HG02870 (cell line): ENCODE results near the gene TRPV2.
"Not testable (repeated sequence)": the region's sequence is repeated elsewhere in the genome, so short reads cannot be mapped to it uniquely, and the experiment has no call there.

ENCODE experiments used
- ATAC-seq: cut with Tn5 transposase; IDR thresholded peaks from one replicate; pipeline ENCODE4 v1.9.1; 2021; ENCODE audit warnings: mild to moderate bottlenecking, moderate library complexity; ENCODE audit not compliant: unreplicated experiment

Gene TRPV2

DNA sequence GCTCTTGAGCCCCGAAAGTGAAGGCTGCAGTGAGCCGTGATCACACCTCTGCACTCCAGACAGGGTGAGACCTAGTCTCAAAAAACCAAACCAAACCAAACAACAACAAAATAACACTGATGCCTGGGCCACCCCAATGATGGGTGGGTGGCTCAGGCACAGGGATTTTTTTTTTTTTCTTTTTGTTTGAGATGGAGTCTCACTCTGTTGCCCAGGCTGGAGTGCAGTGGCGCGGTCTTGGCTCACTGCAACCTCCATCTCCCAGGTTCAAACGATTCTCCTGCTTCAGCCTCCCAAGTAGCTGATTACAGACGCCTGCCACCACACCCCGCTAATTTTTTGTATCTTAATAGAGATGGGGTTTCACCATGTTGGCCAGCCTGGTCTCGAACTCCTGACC is 36.9 kb downstream of the TRPV2 start:
- ATAC-seq, result not testable (repeated sequence)

DNA sequence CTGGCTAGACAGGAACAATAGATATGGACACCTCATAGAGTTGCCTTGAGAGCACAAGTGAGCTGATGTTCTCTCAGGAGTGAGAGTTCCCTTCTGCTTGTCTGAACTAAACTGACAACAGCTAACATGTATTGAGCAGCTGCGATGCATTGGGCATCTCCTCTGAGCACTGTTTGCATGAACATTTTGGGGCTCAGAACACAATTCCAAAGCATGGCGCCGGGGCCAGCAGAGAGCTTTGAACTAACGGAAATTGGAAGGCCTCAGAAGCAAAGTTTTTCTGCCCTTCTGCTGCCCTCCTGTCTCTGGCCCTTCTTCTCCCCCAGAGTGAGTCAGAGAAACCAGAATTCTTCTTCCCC is 38.1 kb downstream of the TRPV2 start:
- no peak for ATAC-seq

DNA sequence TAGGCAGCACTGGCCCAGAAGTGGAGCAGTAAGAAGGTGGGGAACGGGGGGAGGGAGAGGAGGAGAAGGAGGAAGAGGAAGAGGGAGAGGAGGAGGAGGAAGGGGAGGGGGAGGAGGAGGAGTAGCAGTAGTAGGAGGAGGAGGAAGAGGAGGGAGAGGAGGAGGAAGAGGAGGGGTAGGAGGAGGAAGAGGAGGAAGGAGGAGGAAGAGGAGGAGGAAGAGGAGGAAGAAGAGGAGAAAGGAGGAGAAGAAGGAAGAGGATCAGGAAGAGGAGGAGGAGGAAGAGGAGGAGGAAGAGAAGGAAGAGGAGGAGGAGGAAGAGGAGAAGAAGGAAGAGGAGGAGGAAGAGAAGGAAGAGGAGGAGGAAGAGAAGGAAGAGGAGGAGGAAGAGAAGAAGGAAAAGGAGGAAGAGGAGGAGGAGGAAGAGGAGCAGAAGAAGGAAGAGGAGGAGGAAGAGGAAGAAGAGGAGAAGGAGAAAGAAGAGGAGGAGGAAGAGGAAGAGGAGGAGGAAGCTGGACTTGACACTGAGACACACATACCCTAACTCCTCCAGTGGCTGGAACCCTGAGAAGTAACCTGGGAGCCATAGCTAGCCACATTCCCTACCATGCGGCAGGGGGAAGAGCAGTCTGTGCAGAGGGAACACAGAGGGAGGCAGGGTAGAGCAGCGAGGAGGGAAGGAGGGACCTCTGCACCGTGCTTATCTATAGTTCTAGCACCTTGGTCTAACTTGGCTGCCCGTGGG is 40.8 kb downstream of the TRPV2 start:
- no peak for ATAC-seq

DNA sequence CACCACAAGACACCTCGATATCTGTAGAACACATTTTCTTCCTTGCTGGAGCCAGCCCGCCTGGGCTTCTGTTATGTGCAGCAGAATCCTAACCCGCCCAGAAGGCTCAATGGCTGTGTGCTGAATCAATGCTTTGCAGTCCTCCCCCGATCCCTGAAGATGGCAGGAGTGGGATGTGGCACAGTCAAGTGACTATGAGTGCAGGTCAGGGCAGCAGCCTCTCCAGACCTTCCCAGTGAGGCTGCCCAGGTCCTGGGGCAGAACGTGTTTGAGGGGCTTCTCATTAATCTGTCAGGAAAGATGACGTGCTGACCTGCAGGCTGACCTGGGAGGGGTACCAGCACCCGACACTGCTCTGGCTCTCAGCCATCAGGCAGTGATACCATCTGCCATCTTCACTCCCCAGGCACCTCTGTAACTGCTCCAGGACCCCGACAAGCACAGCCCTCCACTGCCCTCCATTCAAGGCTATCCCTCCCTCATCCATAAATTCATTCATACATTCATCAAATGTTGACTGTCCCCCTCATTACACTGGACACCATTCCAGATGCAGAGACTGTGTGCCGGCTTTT is 41.5 kb downstream of the TRPV2 start:
- ATAC-seq, result no peak

DNA sequence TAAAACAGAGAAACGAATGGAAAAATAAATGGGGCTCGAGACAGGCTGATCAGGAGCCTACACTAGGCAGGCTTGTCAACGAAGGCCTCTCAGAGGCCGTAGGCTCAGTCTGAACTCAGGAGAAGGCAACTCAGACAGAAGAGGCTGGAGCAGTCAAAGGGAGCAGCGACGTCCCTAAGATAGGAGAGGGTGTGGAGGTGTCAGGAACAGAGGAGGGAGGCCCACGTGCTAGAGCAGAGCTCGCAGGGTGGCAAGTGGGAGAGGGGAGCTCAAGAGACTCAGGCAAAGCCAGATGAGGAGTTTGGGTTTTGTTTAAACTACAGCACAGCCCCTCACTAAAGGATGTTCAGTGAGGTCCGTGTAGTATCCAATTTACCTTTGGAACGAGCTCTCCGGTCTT is 43.9 kb downstream of the TRPV2 start:
- ATAC-seq, result no peak

DNA sequence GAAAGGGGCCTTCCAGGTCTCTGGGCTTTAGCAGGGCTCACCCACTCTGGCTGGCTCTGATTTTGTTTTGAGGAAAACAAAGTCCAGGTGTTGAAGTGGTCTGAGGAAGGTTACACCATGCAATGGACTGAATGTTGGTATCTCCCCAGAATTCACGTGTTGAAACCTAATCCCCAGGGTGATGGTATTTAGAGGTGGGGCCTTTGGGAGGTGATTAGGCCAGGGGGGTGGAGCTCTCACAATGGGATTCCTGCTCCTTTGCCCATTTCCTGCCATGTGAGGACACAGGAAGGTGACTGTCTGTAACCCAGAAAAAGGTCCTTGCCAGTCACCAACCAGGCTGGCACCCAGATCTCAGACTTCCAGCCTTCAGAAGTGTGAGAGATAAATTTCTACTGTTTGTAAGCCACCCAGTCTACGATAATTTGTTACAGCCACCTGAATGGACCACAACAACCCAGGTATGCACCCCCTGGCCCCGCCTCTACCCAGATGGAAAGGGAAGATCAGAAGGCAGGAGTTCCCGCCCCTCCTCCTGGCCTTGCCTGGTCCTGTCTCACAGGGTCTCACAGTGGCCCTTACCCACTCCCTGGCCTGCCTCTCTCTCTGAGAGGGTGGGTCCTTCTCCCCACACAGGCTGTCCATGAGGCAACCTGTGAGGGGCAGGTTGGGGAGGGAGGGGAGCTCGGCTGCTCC is 44.6 kb downstream of the TRPV2 start:
- ATAC-seq, result no peak

DNA sequence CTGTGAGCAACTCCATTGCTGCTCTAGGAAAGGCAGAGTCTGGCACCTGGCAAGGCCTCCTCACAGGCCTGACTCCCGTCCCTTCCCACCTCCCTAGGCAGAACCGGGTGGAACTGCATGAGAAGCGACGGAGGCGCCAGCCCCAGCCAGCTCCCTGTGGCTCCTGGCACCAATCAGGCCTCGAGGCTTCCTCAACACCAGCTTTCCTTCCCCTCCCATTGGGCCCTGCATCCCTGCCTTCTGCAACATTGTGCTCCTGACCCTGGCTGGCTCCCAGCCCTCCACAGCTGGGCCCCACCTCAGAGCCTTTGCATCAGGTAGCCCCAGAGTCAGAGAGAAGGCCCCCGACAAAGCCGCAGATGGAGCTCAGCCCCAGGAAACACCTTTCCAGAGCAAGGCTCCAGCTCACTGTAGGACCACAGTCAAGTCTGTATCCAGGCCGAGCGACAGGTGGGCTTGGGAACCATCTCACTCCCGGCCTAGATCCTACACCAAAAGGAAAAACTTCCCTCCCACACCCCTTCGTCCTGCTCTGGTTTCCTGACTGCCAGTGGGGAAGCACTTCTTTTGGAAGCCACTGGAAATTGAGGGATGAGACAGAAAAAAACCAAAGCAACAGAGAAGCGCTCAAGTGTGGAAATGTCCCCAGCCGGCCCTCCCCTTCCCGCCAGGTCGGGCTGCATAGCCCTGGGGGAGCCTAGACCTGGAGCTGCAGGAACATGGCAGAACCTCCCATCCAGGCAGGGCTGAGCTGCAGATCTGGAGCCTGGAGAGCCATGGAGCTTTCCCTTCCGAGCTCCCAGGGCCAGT is 45.6 kb downstream of the TRPV2 start:
- no peak for ATAC-seq

DNA sequence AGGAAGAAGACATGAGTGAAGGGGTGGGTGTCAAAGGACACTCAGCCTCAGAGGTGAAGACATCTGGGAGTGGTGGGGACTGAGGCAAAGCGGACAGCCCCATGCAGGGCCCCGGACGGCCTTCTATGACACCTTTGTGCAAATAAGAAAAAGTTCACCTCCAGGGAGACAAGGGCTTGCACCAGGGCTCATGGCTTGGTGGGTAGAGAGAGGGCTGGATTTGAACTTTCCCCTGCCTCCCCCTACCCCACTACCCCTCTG is 46.2 kb downstream of the TRPV2 start:
- ATAC-seq, result no peak

DNA sequence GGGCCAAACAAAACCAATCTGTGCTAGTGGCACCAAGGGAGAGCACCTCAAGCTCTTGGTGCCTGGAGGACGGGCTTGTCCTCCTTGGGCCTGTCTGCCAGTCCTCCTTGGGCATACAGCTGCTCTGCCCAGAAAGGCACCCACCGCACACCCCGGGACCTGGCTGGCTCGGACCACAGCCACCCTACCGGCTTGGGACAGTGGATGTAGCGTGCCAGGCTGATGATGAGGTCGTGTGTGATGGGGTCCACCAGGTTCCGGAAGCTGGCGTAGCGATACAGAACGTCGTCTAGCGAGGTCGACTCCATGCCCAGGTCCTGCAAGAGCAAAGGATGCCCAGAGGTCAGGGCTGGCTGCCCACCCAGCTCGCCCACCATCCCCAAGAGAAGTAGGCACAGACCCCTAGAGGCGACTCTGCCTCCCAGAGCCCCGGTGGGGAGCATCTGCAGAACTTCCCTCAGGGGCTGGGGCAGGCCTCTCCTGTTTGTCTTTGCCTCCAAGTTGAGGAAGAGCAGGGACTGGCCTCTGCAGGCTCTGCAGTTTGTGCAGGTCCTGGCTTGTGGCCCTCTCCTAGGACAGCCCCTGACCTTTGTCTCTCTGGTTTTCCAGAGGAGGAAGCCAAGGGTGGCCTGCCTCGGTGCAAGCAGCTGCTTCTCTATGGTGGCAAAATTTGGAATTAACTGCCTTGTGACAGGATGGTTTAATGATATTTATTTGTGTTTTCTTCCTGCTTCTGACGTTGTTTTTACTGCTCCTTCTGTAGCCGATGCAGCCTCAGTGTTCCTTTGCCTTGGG is 46.9 kb downstream of the TRPV2 start:
- ATAC-seq, result no peak

DNA sequence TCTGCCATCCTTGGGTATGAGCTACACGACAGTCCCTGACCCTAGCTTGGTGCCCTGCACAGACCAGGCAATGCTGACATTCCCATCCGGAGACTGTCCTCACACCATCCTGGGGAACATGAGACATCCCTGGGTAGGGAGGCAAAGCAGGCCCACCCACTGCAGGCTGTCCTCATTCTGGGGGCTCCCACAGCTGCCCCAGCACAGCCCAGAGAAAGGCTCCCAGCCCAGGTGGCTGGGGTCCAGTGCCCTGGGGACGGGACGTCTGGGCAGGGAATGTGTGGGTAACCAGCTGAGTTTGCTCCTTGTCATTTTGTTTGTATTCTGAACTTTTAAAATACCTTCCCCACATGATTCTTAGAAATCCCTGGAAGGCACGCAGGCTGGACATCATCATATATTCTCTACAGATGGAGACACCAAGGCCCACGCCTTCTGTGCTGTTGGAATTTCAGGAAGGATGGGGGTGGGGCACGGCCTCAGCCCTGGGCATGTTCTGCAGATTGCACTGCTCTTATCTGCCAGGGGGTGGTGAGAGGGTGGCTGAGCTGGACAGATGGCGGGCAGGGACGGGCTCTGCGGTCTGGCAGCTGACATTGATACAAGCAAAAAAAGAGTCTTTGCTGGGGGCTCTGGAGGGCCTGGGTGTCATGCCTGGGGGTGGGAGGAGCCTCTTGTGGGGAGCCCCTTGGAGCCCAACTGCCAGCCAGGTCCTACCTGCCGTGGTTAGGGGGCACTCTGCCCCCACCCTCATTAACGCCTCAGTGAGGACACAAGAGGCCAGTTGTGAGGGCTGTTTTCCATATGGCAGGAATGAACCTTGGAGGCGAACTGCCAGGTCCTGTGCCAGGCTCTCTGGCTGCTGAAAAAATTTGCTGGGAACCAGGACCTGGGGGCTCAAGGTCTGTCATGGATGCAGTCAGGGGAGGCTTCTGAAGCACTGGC is 48.3 kb downstream of the TRPV2 start:
- no peak for ATAC-seq

DNA sequence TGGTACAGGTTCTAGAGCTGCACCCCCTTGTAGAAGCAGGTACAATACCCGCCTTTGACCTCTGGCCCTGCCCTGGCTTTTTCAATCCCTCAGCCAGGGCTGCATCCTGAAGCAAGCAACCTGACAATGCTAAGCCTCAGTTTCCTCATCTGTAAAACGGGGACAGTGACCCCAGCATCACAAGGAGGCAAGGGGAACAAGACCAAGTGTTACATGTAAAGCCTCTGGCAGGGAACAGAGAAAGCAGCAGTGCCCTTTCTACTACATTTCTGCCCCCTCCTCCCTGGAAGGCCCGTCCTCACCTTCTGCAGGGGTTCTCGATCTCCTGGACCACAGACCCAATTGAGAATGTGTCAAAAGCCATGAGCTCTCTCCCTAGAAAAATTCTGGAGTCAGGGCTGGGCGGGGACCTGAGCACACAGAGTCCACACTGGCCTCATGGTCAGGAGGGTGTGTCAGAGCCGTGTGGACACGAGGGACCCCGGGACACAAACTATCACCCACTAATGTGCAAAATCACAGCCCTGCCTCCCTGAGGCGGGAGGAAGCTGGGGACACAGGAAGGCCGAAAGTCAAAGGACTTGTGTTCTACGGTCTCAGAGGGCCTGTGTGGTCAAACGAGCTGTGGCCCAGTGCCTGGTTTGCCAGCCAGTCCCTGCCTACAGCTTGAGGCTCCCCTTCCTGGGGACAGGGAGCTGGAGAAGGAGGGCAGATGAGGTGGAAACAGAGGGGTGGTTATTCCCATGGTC is 49.1 kb downstream of the TRPV2 start:
- ATAC-seq, result no peak

DNA sequence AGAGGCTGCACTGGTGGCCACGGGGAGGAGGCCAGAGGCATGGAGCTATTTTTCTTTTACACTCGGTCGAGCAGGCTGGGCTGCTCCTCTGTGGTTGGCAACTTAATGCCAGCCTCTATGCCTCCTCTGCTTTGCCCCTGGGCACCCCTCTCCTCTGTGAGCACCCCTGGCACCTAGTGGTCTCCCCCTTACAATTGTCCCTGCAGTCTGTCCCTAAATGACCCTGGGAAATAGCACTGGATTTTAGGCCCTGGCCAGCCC is 49.6 kb downstream of the TRPV2 start:
- ATAC-seq, result no peak

DNA sequence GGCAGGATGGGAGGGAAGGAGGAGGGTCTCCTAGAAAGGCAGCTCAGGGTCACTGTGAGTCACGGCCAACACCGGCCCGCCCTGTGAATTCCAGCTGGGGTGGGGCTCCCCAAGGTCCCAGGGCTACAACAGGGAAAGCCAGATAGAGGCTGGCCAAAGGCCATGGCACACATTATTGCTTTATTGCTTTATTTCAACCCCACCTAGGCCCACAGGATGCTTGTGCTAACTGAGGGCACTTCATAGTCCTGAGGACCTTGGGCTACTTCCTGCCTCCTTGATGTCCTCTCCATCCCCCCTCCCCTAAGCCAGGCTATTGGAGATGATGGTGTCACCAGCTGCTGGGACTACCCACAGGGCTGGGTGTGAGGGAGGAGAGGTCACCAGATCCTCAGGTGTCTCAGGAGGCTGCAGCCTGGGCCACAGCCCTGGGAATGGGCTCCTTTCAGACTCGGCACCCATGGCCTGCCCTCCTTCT is 50.5 kb downstream of the TRPV2 start:
- ATAC-seq, result no peak

DNA sequence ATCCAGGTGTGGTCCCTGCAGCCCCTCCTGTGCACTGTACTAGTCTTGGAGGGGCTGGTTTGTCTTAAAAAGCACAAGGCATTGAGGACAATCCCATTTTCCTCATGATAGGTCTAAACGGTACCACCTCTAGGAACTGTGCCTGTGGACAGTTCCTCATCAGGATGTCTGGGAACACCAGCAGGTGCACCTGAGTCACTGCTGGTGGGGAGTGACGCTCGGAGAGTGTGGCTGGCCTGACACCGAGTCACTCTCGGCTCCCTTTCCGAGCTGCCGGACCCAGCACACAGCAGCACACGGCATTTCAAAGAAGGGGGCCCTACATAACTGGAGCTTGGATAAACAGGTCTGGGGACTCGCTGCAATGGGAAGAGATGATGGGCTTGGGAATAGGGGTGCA is 51.0 kb downstream of the TRPV2 start:
- no peak for ATAC-seq

DNA sequence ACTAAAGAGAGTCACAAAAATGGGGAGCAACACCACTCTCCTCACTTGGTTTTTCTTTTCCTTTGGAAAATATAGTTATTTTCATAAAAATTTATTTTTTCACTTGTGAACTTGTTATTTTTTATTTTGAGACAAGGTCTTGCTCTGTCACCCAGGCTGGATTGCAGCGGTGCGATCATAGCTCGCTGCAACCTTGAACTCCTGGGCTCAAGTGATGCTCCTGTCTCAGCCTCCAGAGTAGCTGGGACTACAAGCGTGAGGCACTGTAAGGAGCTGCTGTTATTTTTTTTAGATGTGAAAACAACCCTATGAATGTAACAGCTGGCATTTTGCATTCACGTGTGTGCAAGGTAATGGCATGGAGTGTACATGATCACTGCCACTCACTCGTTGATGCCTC is 51.7 kb downstream of the TRPV2 start:
- ATAC-seq, result no peak

DNA sequence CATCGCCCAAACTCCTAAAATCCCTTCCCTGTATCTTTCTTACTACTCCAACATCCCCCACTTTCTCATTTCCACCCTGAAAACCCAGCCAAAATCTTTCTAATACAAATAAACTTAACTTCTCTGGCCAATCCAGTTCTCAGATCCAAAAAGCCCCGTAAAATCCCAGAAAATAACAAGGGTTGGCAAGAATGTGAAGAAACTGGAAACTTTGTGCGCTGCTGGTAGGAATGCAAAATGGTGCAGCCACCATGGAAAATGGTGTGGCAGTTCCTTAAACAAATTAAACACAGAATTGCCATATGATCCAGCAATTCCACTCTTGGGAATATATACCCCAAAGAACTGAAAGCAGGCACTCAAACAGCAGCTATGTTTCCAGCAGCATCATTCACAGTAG is 52.5 kb downstream of the TRPV2 start:
- no peak for ATAC-seq

DNA sequence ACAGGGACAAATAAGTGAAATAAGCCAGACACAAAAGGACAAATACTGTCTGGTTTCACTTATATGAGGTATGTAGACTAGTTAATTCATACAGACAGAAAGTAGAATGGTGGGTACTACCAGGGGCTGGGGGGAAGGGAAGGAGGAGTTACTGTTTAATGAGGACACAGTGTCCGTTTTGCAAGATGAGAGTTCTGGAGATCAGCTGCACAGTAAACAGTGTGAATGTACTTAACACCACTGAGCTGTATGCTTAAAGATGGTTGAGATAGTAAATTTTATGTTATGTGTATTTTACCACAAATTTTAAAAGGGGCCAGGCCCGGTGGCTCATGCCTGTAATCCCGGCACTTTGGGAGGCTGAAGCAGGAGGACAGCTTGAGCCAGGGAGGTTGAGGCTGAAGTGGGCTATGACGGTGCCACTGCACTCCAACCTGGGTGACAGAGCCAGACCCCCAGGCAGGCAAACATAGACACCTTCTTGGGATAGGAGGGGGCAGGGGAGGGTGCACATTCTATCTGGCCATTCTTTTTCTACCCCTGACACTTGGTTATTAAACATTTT is 53.1 kb downstream of the TRPV2 start:
- no peak for ATAC-seq

DNA sequence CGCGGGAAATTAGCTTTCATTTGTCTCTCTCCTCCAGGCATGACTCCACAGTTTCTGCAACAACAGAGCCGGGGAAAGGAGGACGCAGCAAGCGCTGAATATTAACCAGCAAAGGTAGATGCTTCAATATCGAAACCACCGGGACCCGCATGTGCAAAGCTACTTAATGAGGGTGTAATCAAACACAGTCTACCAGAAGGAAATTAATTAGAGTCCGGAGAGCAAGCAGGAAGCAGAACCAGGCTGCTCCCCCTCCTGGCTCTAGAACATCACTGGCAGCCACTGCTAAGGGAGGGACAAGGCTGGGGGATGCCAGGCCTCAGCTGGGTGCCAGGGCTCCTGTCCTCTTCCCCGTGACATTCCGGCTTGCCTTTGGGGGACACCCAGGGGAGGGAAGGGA is 54.9 kb downstream of the TRPV2 start:
- no peak for ATAC-seq

DNA sequence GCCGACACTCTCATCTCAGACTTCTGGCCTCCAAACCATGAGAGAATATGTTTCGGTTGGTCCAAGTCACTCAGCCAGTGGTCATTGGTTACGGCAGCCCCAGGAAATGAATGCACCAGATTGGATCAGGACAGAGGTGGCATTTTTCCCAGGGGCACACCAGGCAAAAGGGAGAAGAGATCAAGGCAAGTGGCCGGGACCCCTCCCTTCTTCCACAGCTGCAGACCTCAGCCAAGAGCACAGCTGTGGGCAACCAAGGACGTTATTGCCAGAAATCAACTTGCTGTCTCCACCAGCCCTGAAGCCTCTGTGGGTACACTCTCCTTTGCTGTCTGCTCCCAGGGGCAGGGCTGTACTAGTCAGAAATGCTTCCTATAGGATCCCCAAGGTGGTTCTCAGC is 55.9 kb downstream of the TRPV2 start:
- no peak for ATAC-seq
